Nephron (organoid): ENCODE results near the gene DAB2.

Source experiments
- H3K27ac Mint-ChIP-seq, 3 experiments: 2 replicates each; pipeline ENCODE4 v1.8.0; 2020; ENCODE audit warnings: mixed read lengths in 3 of 3, mild to moderate bottlenecking in 2 of 3, moderate library complexity in 1 of 3
- H3K27me3 Mint-ChIP-seq: 2 replicates; pipeline ENCODE4 v1.8.0; 2021; ENCODE audit warnings: low read depth, mild to moderate bottlenecking, moderate library complexity, mixed read lengths
- H3K36me3 Mint-ChIP-seq: 2 replicates; pipeline ENCODE4 v1.8.0; 2020; ENCODE audit warnings: low read depth, mixed read lengths
- H3K4me1 Mint-ChIP-seq: 2 replicates; pipeline ENCODE4 v1.8.0; 2020; ENCODE audit warnings: mixed read lengths
- H3K4me3 Mint-ChIP-seq, 3 experiments: 2 replicates each; pipeline ENCODE4 v1.8.0; 2020; ENCODE audit warnings: mild to moderate bottlenecking in 3 of 3, mixed read lengths in 3 of 3, moderate library complexity in 2 of 3
- H3K9me3 Mint-ChIP-seq: 2 replicates; pipeline ENCODE4 v1.8.0; 2020; ENCODE audit warnings: mixed read lengths
- TF ChIP-seq, protein P1 (sequence below), 3 experiments: fragments of 200-600 bp; sonication (generic); IDR thresholded peaks; one replicate each; pipeline ENCODE4 v1.5.0; 2021; ENCODE audit warnings: antibody characterized with exemption in 3 of 3; ENCODE audit not compliant: unreplicated experiment in 3 of 3

The DAB2 gene

GRCh38 chr5:39461007-39461682 lies 36.4 kb upstream of the DAB2 start:
- Mint-ChIP-seq H3K36me3 (no peaks in the 10 kb centered on the region), H3K4me3 (no peak overlapping the region), H3K27ac (no peak overlapping the region), H3K27me3 (no peaks in the 10 kb centered on the region), H3K4me1 (no peaks in the 10 kb centered on the region), H3K9me3 (no peaks in the 10 kb centered on the region)
- TF ChIP-seq, protein P1, sequence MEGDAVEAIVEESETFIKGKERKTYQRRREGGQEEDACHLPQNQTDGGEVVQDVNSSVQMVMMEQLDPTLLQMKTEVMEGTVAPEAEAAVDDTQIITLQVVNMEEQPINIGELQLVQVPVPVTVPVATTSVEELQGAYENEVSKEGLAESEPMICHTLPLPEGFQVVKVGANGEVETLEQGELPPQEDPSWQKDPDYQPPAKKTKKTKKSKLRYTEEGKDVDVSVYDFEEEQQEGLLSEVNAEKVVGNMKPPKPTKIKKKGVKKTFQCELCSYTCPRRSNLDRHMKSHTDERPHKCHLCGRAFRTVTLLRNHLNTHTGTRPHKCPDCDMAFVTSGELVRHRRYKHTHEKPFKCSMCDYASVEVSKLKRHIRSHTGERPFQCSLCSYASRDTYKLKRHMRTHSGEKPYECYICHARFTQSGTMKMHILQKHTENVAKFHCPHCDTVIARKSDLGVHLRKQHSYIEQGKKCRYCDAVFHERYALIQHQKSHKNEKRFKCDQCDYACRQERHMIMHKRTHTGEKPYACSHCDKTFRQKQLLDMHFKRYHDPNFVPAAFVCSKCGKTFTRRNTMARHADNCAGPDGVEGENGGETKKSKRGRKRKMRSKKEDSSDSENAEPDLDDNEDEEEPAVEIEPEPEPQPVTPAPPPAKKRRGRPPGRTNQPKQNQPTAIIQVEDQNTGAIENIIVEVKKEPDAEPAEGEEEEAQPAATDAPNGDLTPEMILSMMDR (IDR thresholded peaks at IDR 0.05; ENCODE audit: unreplicated experiment in 3 of 3) = no peak

DNA sequence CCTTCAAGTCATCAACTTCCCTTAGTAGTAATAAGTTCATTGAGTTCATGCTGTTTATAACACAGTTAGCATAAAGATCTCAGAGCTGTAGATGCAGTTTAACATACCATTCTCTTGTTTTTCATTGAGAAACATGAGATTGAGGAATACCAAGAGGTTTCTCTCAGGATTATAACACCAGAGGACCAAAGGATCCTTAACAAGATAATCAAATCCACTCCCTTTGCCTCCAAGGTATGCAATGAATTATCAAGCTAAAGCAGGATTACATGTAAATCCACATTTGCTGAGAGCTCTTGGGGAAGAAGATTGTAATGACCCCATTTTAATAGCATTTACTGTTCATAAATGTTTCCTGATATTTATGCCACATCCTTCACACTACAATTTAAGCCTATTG lies 35.1 kb upstream of the DAB2 start:
- H3K4me1 Mint-ChIP-seq = no peaks in the 10 kb centered on the region
- H3K27me3 Mint-ChIP-seq = no peaks in the 10 kb centered on the region
- no peak overlapping the region for H3K27ac Mint-ChIP-seq
- no peaks in the 10 kb centered on the region for H3K9me3 Mint-ChIP-seq
- H3K36me3 Mint-ChIP-seq = no peaks in the 10 kb centered on the region
- TF ChIP-seq, protein P1 (IDR thresholded peaks at IDR 0.05; ENCODE audit: unreplicated experiment in 3 of 3) = no peak
- H3K4me3 Mint-ChIP-seq = no peak overlapping the region

DNA sequence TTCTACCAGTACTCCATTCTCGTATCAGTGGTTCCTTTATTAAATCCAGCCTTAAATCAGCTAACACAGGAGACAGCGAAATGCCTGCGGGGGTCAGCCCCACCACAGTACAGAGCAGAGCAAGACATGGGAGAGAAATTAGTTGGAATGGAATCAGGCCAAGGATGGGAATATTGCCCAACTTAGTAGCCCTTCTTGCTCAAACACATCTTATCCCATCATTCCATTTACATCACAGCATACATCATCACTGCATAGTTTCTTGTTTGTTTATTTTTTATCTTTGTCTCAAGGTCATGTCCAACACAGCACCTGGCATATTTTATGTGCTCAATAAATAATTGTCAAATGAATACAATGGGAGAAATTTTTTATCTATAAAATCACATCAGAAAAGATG lies 34.3 kb upstream of the DAB2 start:
- H3K4me3 Mint-ChIP-seq = no peak overlapping the region
- no peaks in the 10 kb centered on the region for H3K36me3 Mint-ChIP-seq
- no peaks in the 10 kb centered on the region for H3K4me1 Mint-ChIP-seq
- no peak overlapping the region for H3K27ac Mint-ChIP-seq
- no peaks in the 10 kb centered on the region for H3K9me3 Mint-ChIP-seq
- TF ChIP-seq, protein P1 (IDR thresholded peaks at IDR 0.05; ENCODE audit: unreplicated experiment in 3 of 3) = no peak
- no peaks in the 10 kb centered on the region for H3K27me3 Mint-ChIP-seq

- no peaks in the 10 kb centered on the region for H3K9me3 Mint-ChIP-seq
- no peak overlapping the region for H3K27ac Mint-ChIP-seq
- no peaks in the 10 kb centered on the region for H3K27me3 Mint-ChIP-seq
- no peaks in the 10 kb centered on the region for H3K36me3 Mint-ChIP-seq
- no peak overlapping the region for H3K4me3 Mint-ChIP-seq
- H3K4me1 Mint-ChIP-seq = peaks cover 6% of the 10 kb centered on the region
- TF ChIP-seq, protein P1 (IDR thresholded peaks at IDR 0.05; ENCODE audit: unreplicated experiment in 3 of 3) = no peak
Measured at GRCh38 chr5:39455645-39456044, 30.9 kb upstream of the DAB2 start.

GRCh38 chr5:39453606-39454005 lies 28.8 kb upstream of the DAB2 start:
- Mint-ChIP-seq H3K4me3 (no peak overlapping the region), H3K36me3 (no peaks in the 10 kb centered on the region), H3K27ac (peak overlapping the region in 1 of 3 experiments; percentile 15), H3K27me3 (no peaks in the 10 kb centered on the region), H3K9me3 (no peaks in the 10 kb centered on the region), H3K4me1 (peaks cover 6% of the 10 kb centered on the region)
- TF ChIP-seq, protein P1 (IDR thresholded peaks at IDR 0.05; ENCODE audit: unreplicated experiment in 3 of 3) = no peak

DNA sequence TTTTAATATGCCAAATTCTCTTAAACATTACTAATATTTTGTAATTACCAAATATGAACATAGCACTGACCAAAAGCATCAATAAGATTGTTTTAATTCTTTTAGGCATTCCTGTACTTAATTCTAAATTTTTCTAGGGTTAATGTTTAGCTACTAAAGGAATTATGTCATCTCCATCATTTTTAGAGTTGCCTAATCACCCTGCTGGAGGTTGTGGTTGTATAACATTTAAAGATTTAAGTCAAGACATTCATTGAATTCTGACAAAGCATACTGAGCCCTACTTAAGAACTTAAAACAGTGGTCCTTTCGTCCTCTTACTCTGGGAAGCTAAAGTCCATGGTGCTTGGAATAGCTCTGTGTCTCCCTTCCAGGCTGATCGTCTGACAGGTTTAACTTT lies 28.1 kb upstream of the DAB2 start:
- H3K4me3 Mint-ChIP-seq = no peak overlapping the region
- H3K27ac Mint-ChIP-seq = peak overlapping the region in 1 of 3 experiments; percentile 15
- H3K4me1 Mint-ChIP-seq = peaks cover 6% of the 10 kb centered on the region
- TF ChIP-seq, protein P1 (IDR thresholded peaks at IDR 0.05; ENCODE audit: unreplicated experiment in 3 of 3) = no peak
- H3K9me3 Mint-ChIP-seq = no peaks in the 10 kb centered on the region
- no peaks in the 10 kb centered on the region for H3K27me3 Mint-ChIP-seq
- H3K36me3 Mint-ChIP-seq = no peaks in the 10 kb centered on the region
